Panc1 (cell line): Measurements from ENCODE around the gene HEXD. TPM values are rescaled to one million over a fixed set of nuclear protein-coding genes. Genes with fewer than 3 reads are reported as not detected.

Source experiments
- total RNA-seq: library from RNA; stranded (reverse); gene quantifications from one replicate; pipeline ENCODE4 v1.2.1, GENCODE V29; 2021; ENCODE audit not compliant: unreplicated experiment

Gene HEXD
- total RNA-seq, 1 experiment from 2014 or later = 25.6 TPM

Other genes with a start within 250 kb of the HEXD start
- 63.6 TPM for gene CCDC57, start 205.5 kb upstream of the HEXD start, total RNA-seq
- gene SLC16A3, start 189.3 kb upstream of the HEXD start, total RNA-seq = 581 TPM
- gene CSNK1D, start 144.6 kb upstream of the HEXD start, total RNA-seq = 234 TPM
- 0.77 TPM for gene CD7, start 100.7 kb upstream of the HEXD start, total RNA-seq
- gene SECTM1, start 84.6 kb upstream of the HEXD start, total RNA-seq = 5.4 TPM
- gene TEX19, start 59.1 kb upstream of the HEXD start, total RNA-seq = 0.21 TPM
- 0.39 TPM for gene UTS2R, start 46.6 kb upstream of the HEXD start, total RNA-seq
- 53.9 TPM for gene OGFOD3, start 239 bp downstream of the HEXD start, total RNA-seq
- gene CYBC1, start 32.4 kb downstream of the HEXD start, total RNA-seq = 174 TPM
- 60.9 TPM for gene NARF, start 40.4 kb downstream of the HEXD start, total RNA-seq
- gene FOXK2, start 101.4 kb downstream of the HEXD start, total RNA-seq = 143 TPM
- 132 TPM for gene WDR45B, start 230.1 kb downstream of the HEXD start, total RNA-seq